ENCODE results near the gene KLHL28. TPM values are rescaled to one million over a fixed set of nuclear protein-coding genes. Genes with fewer than 3 reads are reported as not detected.

KLHL28 gene
- total RNA-seq, 2 donors from 2014 or later: 6.4 to 8.5 TPM

GRCh38 chr14:44963775-44964380 is 2.1 kb upstream of the KLHL28 start:
- no peak for DNase-seq (ENCODE audit: low spot score)
- Histone ChIP-seq H3K9me3 (no peaks in the 10 kb centered on the region), H3K27me3 (no peaks in the 10 kb centered on the region), H3K36me3 (no peaks in the 10 kb centered on the region), H3K4me1 (peaks cover 0 to 69% of the 10 kb centered on the region in 2 donors), H3K4me3 (peak overlapping the region; percentile 71 to 87), H3K27ac (peak overlapping the region; percentile 82 to 86)
- no peak for TF ChIP-seq CTCF (IDR thresholded peaks at IDR 0.05)

- Histone ChIP-seq H3K4me1 (peaks cover 0 to 66% of the 10 kb centered on the region in 2 donors), H3K36me3 (no peaks in the 10 kb centered on the region), H3K9me3 (no peaks in the 10 kb centered on the region), H3K27ac (peak overlapping the region; percentile 82 to 86), H3K4me3 (peak overlapping the region; percentile 71 to 87), H3K27me3 (no peaks in the 10 kb centered on the region)
- DNase-seq (ENCODE audit: low spot score): no peak
- TF ChIP-seq CTCF (IDR thresholded peaks at IDR 0.05): no peak
Observed at GRCh38 chr14:44963044-44963528, 1.3 kb upstream of the KLHL28 start.

DNA sequence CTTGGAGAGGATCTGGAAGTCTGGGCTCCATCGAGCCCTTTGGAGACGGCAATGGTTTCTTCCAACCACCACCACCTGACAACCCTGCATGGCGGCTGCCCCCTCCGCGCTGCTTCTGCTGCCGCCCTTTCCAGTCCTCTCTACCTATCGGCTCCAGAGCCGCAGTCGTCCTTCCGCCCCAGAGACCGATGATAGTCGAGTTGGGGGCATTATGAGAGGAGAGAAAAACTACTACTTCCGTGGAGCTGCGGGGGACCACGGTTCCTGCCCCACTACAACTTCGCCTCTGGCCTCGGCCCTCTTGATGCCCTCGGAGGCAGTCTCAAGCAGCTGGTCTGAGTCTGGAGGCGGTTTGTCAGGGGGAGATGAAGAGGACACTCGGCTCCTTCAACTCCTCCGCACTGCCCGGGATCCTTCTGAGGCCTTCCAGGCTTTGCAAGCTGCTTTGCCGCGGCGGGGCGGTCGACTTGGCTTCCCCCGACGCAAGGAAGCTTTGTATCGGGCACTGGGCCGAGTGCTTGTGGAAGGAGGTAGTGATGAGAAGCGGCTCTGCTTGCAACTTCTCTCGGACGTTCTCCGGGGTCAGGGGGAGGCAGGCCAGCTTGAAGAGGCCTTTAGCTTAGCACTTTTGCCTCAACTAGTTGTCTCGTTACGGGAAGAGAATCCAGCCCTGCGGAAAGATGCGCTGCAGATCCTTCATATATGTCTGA is 742 bp upstream of the KLHL28 start:
- TF ChIP-seq CTCF (IDR thresholded peaks at IDR 0.05): no peak
- peak overlapping the region; percentile 82 to 86 for H3K27ac ChIP-seq
- H3K4me3 ChIP-seq: peak overlapping the region; percentile 71 to 87
- DNase-seq (ENCODE audit: low spot score): peak; percentile 68
- no peaks in the 10 kb centered on the region for H3K9me3 ChIP-seq
- no peaks in the 10 kb centered on the region for H3K27me3 ChIP-seq
- no peaks in the 10 kb centered on the region for H3K36me3 ChIP-seq
- peaks cover 0 to 64% of the 10 kb centered on the region in 2 donors for H3K4me1 ChIP-seq

- DNase-seq (ENCODE audit: low spot score): peak; percentile 68
- Histone ChIP-seq H3K27ac (peak overlapping the region; percentile 86 to 90), H3K9me3 (no peaks in the 10 kb centered on the region), H3K4me1 (peaks cover 0 to 60% of the 10 kb centered on the region in 2 donors), H3K27me3 (no peaks in the 10 kb centered on the region), H3K4me3 (peak overlapping the region; percentile 66 to 87), H3K36me3 (no peaks in the 10 kb centered on the region)
- TF ChIP-seq CTCF (IDR thresholded peaks at IDR 0.05): no peak
Observed at GRCh38 chr14:44961151-44961553, 595 bp downstream of the KLHL28 start.

- H3K27me3 ChIP-seq: no peaks in the 10 kb centered on the region
- H3K9me3 ChIP-seq: no peaks in the 10 kb centered on the region
- peaks cover 0 to 57% of the 10 kb centered on the region in 2 donors for H3K4me1 ChIP-seq
- peak overlapping the region; percentile 66 to 87 for H3K4me3 ChIP-seq
- peak overlapping the region; percentile 86 to 90 for H3K27ac ChIP-seq
- TF ChIP-seq CTCF (IDR thresholded peaks at IDR 0.05): no peak
- no peaks in the 10 kb centered on the region for H3K36me3 ChIP-seq
- DNase-seq (ENCODE audit: low spot score): no peak
Observed at GRCh38 chr14:44960646-44961045, 1.1 kb downstream of the KLHL28 start.
